Small intestine (tissue), 7 donors: Measurements from ENCODE around the gene TEX2. TPM values are rescaled to one million over a fixed set of nuclear protein-coding genes. Genes with fewer than 3 reads are reported as not detected.
A peak's percentile ranks its signal among the peaks of the same experiment; 100 is the strongest.

Experiments
- DNase-seq, 2 donors: peaks; one replicate each; pipeline versions ENCODE4 v3.0.0 to v3.0.0-alpha.2; 2013
- FAIRE-seq: peaks from 2 replicates; lab custom pipeline; 2012; peaks lifted over from hg19 to GRCh38; lab: Jason Lieb, UNC
- H3K27ac ChIP-seq, 3 donors: one replicate each; pipeline ENCODE4 v1.5.1; 2013; ENCODE audit warnings: low read length in 2 of 3, mild to moderate bottlenecking in 2 of 3, control low read depth in 1 of 3, inconsistent platforms in 1 of 3, low read depth in 1 of 3, moderate library complexity in 1 of 3
- H3K27me3 ChIP-seq, 3 donors: one replicate each; pipeline ENCODE4 v1.6.1; 2013; ENCODE audit warnings: low read length in 3 of 3, inconsistent platforms in 1 of 3; ENCODE audit not compliant: control insufficient read depth in 3 of 3, insufficient read depth in 3 of 3
- H3K36me3 ChIP-seq, 3 donors: one replicate each; pipeline ENCODE4 v1.6.1; 2013; ENCODE audit warnings: low read length in 3 of 3, inconsistent platforms in 1 of 3, low read depth in 1 of 3, mild to moderate bottlenecking in 1 of 3, moderate library complexity in 1 of 3; ENCODE audit not compliant: control insufficient read depth in 3 of 3, insufficient read depth in 2 of 3
- H3K4me1 ChIP-seq, 3 donors: one replicate each; pipeline ENCODE4 v1.6.1; 2013; ENCODE audit warnings: low read length in 2 of 3, inconsistent platforms in 1 of 3, low read depth in 1 of 3, mild to moderate bottlenecking in 1 of 3, moderate library complexity in 1 of 3; ENCODE audit not compliant: control insufficient read depth in 3 of 3, insufficient read depth in 2 of 3
- H3K4me3 ChIP-seq, 3 donors: one replicate each; pipeline ENCODE4 v1.5.1; 2013; ENCODE audit warnings: low read length in 3 of 3, control low read depth in 1 of 3, inconsistent platforms in 1 of 3, low read depth in 1 of 3, mild to moderate bottlenecking in 1 of 3, moderate library complexity in 1 of 3
- H3K9me3 ChIP-seq, 2 donors: one replicate each; pipeline ENCODE4 v1.6.1; 2013; ENCODE audit warnings: low read depth in 1 of 2, low read length in 1 of 2; ENCODE audit not compliant: control insufficient read depth in 2 of 2, insufficient read depth in 1 of 2
- WGBS, 3 donors: extraction: QIAGEN DNeasy Blood & Tissue Kit; methylation state at CpG; one replicate each; pipeline ENCODE4 v1.1.7; 2013; 5-methylcytosine and 5-hydroxymethylcytosine counted together
- polyA plus RNA-seq, 4 donors: library from polyadenylated mRNA; stranded (reverse) in 3 of 4; unstranded in 1 of 4; fragments of 200-250 nt in 3 of 4; fragments of 120-200 nt in 1 of 4; gene quantifications; one replicate each; pipeline versions ENCODE4 v1.2.1 to v1.2.3, GENCODE V29; 2013
- donor health status: healthy with polysubstance abuse.
- donor health status: control.
- donor health status: control.
- donor health status: Bipolar disorder and iron deficiency.
- donor health status: healthy.

Gene TEX2
- polyA plus RNA-seq, 4 donors: 4.2 to 44.1 (median 10.6) TPM

- FAIRE-seq: no peak
- H3K9me3 ChIP-seq: no peaks in the 10 kb centered on the region
- peaks cover 0 to 5% (median 0%) of the 10 kb centered on the region in 3 donors for H3K4me1 ChIP-seq
- no peak for DNase-seq
- no peaks in the 10 kb centered on the region for H3K36me3 ChIP-seq
- H3K27me3 ChIP-seq: no peaks in the 10 kb centered on the region
- WGBS, 3 donors: 77 to 85% (median 84%) methylated on average over 7 of the region's 7 CpGs
- peak overlapping the region in 1 of 3 donors; percentile 56 for H3K27ac ChIP-seq
- H3K4me3 ChIP-seq: no peak overlapping the region
Observed at GRCh38 chr17:64277831-64278562, 14.9 kb upstream of the TEX2 start.

GRCh38 chr17:64276961-64277505 is 14.0 kb upstream of the TEX2 start:
- Histone ChIP-seq H3K4me3 (no peak overlapping the region), H3K4me1 (peaks cover 0 to 5% (median 0%) of the 10 kb centered on the region in 3 donors), H3K36me3 (no peaks in the 10 kb centered on the region), H3K9me3 (peaks cover 0 to 3% of the 10 kb centered on the region in 2 donors), H3K27me3 (no peaks in the 10 kb centered on the region), H3K27ac (peak overlapping the region in 1 of 3 donors; percentile 56)
- WGBS, 3 donors: 86 to 88% (median 87%) methylated on average over 11 of the region's 11 CpGs
- FAIRE-seq (no peak), DNase-seq (no peak)

GRCh38 chr17:64275016-64275415 is 12.0 kb upstream of the TEX2 start:
- H3K4me1 ChIP-seq: peaks cover 0 to 5% (median 0%) of the 10 kb centered on the region in 3 donors
- H3K27me3 ChIP-seq: no peaks in the 10 kb centered on the region
- H3K36me3 ChIP-seq: no peaks in the 10 kb centered on the region
- FAIRE-seq (no peak), DNase-seq (no peak)
- H3K4me3 ChIP-seq: no peak overlapping the region
- 74 to 85% (median 83%) methylated on average over 3 of the region's 3 CpGs for WGBS, 3 donors
- no peak overlapping the region for H3K27ac ChIP-seq
- peaks cover 0 to 8% of the 10 kb centered on the region in 2 donors for H3K9me3 ChIP-seq

- peaks cover 0 to 8% of the 10 kb centered on the region in 2 donors for H3K9me3 ChIP-seq
- FAIRE-seq (no peak), DNase-seq (no peak)
- H3K4me3 ChIP-seq: no peak overlapping the region
- no peaks in the 10 kb centered on the region for H3K36me3 ChIP-seq
- H3K27me3 ChIP-seq: peaks cover 0 to 3% (median 0%) of the 10 kb centered on the region in 3 donors
- peaks cover 0 to 5% (median 0%) of the 10 kb centered on the region in 3 donors for H3K4me1 ChIP-seq
- 77 to 92% (median 84%) methylated on average over 6 of the region's 6 CpGs for WGBS, 3 donors
- H3K27ac ChIP-seq: no peak overlapping the region
Observed at GRCh38 chr17:64273006-64273405, 9.9 kb upstream of the TEX2 start.

GRCh38 chr17:64270885-64271284 is 7.8 kb upstream of the TEX2 start:
- peak overlapping the region in 1 of 3 donors; percentile 11 for H3K27ac ChIP-seq
- peaks cover 0 to 8% of the 10 kb centered on the region in 2 donors for H3K9me3 ChIP-seq
- no peaks in the 10 kb centered on the region for H3K36me3 ChIP-seq
- H3K4me3 ChIP-seq: no peak overlapping the region
- FAIRE-seq (no peak), DNase-seq (no peak)
- H3K4me1 ChIP-seq: no peaks in the 10 kb centered on the region
- H3K27me3 ChIP-seq: peaks cover 0 to 7% (median 0%) of the 10 kb centered on the region in 3 donors
- 64 to 77% (median 72%) methylated on average over 6 of the region's 6 CpGs for WGBS, 3 donors

GRCh38 chr17:64269687-64270649 is 6.9 kb upstream of the TEX2 start:
- WGBS, 3 donors: 61 to 70% (median 68%) methylated on average over 7 of the region's 7 CpGs
- FAIRE-seq (no peak), DNase-seq (no peak)
- Histone ChIP-seq H3K27me3 (peaks cover 0 to 7% (median 0%) of the 10 kb centered on the region in 3 donors), H3K4me1 (no peaks in the 10 kb centered on the region), H3K27ac (no peak overlapping the region), H3K9me3 (peaks cover 0 to 8% of the 10 kb centered on the region in 2 donors), H3K4me3 (no peak overlapping the region), H3K36me3 (no peaks in the 10 kb centered on the region)

GRCh38 chr17:64264891-64265290 is 1.8 kb upstream of the TEX2 start:
- H3K4me3 ChIP-seq: no peak overlapping the region
- H3K27ac ChIP-seq: no peak overlapping the region
- DNase-seq (no peak), FAIRE-seq (no peak)
- 85 to 87% (median 86%) methylated on average over 3 of the region's 3 CpGs for WGBS, 3 donors
- H3K4me1 ChIP-seq: peaks cover 3 to 18% (median 9%) of the 10 kb centered on the region in 3 donors
- no peaks in the 10 kb centered on the region for H3K9me3 ChIP-seq
- H3K36me3 ChIP-seq: no peaks in the 10 kb centered on the region
- H3K27me3 ChIP-seq: peaks cover 0 to 7% (median 0%) of the 10 kb centered on the region in 3 donors
